IMR-90 (cell line): Measurements from ENCODE around the gene MYOF. TPM values are rescaled to one million over a fixed set of nuclear protein-coding genes. Genes with fewer than 3 reads are reported as not detected.
A peak's percentile ranks its signal among the peaks of the same experiment; 100 is the strongest.

ENCODE experiments used
- ATAC-seq: fragments of 200-7000 bp; cut with Tn5 transposase; 2 replicates; pipeline ENCODE4 v1.9.1; 2020; ENCODE audit warnings: low read depth, mild to moderate bottlenecking, moderate library complexity
- BruUV-seq: library from RNA; stranded (reverse); fragments of 400-500 nt; replicated peaks from 2 replicates; lab custom pipeline; 2021; lab: Mats Ljungman, UMichigan
- CTCF ChIA-PET: fragments of 300-600 bp; formaldehyde crosslinking; extraction: SDS; loops from one replicate; lab custom pipeline; 2021; ENCODE audit warnings: antibody characterized with exemption; lab: Yijun Ruan, JAX
- POLR2A ChIA-PET: fragments of 300-600 bp; sonication (Branson Sonifier 250); formaldehyde crosslinking; loops from one replicate; lab custom pipeline; 2022; ENCODE audit warnings: antibody characterized with exemption; ENCODE audit not compliant: unreplicated experiment; lab: Charles Lee
- DNase-seq: peaks from one replicate; pipeline ENCODE4 v3.0.0; 2013
- H2AFZ ChIP-seq: replicated peaks from 2 replicates; pipeline ENCODE3; 2013; ENCODE audit warnings: low read length, mild to moderate bottlenecking; ENCODE audit not compliant: poor library complexity
- H2AK5ac ChIP-seq: 2 replicates; pipeline ENCODE4 v1.6.1; 2013; ENCODE audit warnings: low read depth, low read length, inconsistent platforms
- H2AK9ac ChIP-seq: replicated peaks from 2 replicates; pipeline ENCODE3; 2013; ENCODE audit warnings: mild to moderate bottlenecking, low read depth, low read length, moderate library complexity; ENCODE audit not compliant: poor library complexity
- H2BK120ac ChIP-seq: 2 replicates; pipeline ENCODE4 v1.6.1; 2013; ENCODE audit warnings: low read depth, low read length, inconsistent platforms
- H2BK15ac ChIP-seq: 3 replicates; pipeline ENCODE4 v1.6.1; 2013; ENCODE audit warnings: low read depth, low read length, inconsistent platforms
- H2BK20ac ChIP-seq: 2 replicates; pipeline ENCODE4 v1.6.1; 2013; ENCODE audit warnings: low read depth, mild to moderate bottlenecking, inconsistent platforms, low read length, moderate library complexity
- H2BK5ac ChIP-seq: 2 replicates; pipeline ENCODE4 v1.6.1; 2013; ENCODE audit warnings: mild to moderate bottlenecking, low read depth, low read length, inconsistent platforms; ENCODE audit not compliant: poor library complexity, severe bottlenecking
- H3K14ac ChIP-seq: replicated peaks from 2 replicates; pipeline ENCODE4 v1.6.1; 2013; ENCODE audit warnings: low read depth, low read length, inconsistent platforms
- H3K18ac ChIP-seq: 2 replicates; pipeline ENCODE4 v1.6.1; 2013; ENCODE audit warnings: low read depth, low read length, control low read depth
- H3K23ac ChIP-seq: 2 replicates; pipeline ENCODE4 v1.6.1; 2013; ENCODE audit warnings: low read depth, low read length, inconsistent platforms
- H3K27ac ChIP-seq: 2 replicates; pipeline ENCODE4 v1.5.1; 2013; ENCODE audit warnings: mild to moderate bottlenecking, control low read depth, low read length; ENCODE audit not compliant: insufficient read depth
- H3K27me3 ChIP-seq: 2 replicates; pipeline ENCODE4 v1.6.1; 2013; ENCODE audit warnings: low read length; ENCODE audit not compliant: control insufficient read depth, insufficient read depth
- H3K36me3 ChIP-seq: 2 replicates; pipeline ENCODE4 v1.6.1; 2013; ENCODE audit warnings: low read length, mixed read lengths; ENCODE audit not compliant: control insufficient read depth, insufficient read depth
- H3K4ac ChIP-seq: 2 replicates; pipeline ENCODE4 v1.6.1; 2013; ENCODE audit warnings: low read depth, low read length, inconsistent platforms
- H3K4me1 ChIP-seq: 2 replicates; pipeline ENCODE4 v1.6.1; 2013; ENCODE audit warnings: low read length, mixed read lengths; ENCODE audit not compliant: control insufficient read depth, insufficient read depth
- H3K4me2 ChIP-seq: 2 replicates; pipeline ENCODE4 v1.6.1; 2013; ENCODE audit warnings: low read depth, mild to moderate bottlenecking, control low read depth, low read length, moderate library complexity
- H3K4me3 ChIP-seq: 2 replicates; pipeline ENCODE4 v1.5.1; 2013; ENCODE audit warnings: low read depth, mild to moderate bottlenecking, control low read depth, low read length, moderate library complexity; ENCODE audit not compliant: insufficient read depth
- H3K56ac ChIP-seq: 2 replicates; pipeline ENCODE4 v1.6.1; 2013; ENCODE audit warnings: low read length, inconsistent platforms; ENCODE audit not compliant: insufficient read depth; ENCODE audit errors: extremely low read depth
- H3K79me1 ChIP-seq, 2 experiments: 2 replicates each; pipeline ENCODE4 v1.6.1; 2013; ENCODE audit warnings: low read length in 2 of 2, inconsistent platforms in 1 of 2, low read depth in 1 of 2
- H3K9ac ChIP-seq: 2 replicates; pipeline ENCODE4 v1.6.1; 2013; ENCODE audit warnings: low read depth, low read length, control low read depth
- H3K9me1 ChIP-seq: 2 replicates; pipeline ENCODE4 v1.6.1; 2013; ENCODE audit warnings: low read length, inconsistent platforms; ENCODE audit not compliant: insufficient read depth
- H3K9me3 ChIP-seq: 2 replicates; pipeline ENCODE4 v1.6.1; 2013; ENCODE audit warnings: low read length; ENCODE audit not compliant: control insufficient read depth, insufficient read depth
- H4K20me1 ChIP-seq: 2 replicates; pipeline ENCODE4 v1.6.1; 2013; ENCODE audit warnings: low read length, inconsistent platforms; ENCODE audit not compliant: insufficient read depth
- H4K5ac ChIP-seq: 2 replicates; pipeline ENCODE4 v1.6.1; 2013; ENCODE audit warnings: mild to moderate bottlenecking, low read depth, low read length, control low read depth
- H4K8ac ChIP-seq, 2 experiments: 2 replicates each; pipeline ENCODE4 v1.6.1; 2013; ENCODE audit warnings: low read depth in 2 of 2, low read length in 2 of 2, control low read depth in 1 of 2, inconsistent platforms in 1 of 2
- H4K91ac ChIP-seq: 2 replicates; pipeline ENCODE4 v1.6.1; 2013; ENCODE audit warnings: low read depth, low read length, inconsistent platforms; ENCODE audit not compliant: insufficient read depth
- CEBPB ChIP-seq: IDR thresholded peaks from 2 replicates; pipeline ENCODE4 v1.6.1; 2012; ENCODE audit warnings: low read depth, low read length, improper control_type of control experiment
- CHD1 ChIP-seq: IDR thresholded peaks from 2 replicates; pipeline ENCODE4 v1.6.1; 2012; ENCODE audit warnings: low read depth, low read length, improper control_type of control experiment
- MAFK ChIP-seq: IDR thresholded peaks from 2 replicates; pipeline ENCODE4 v1.6.1; 2012; ENCODE audit warnings: low read depth, low read length, improper control_type of control experiment
- MAZ ChIP-seq: IDR thresholded peaks from 2 replicates; pipeline ENCODE4 v1.6.1; 2012; ENCODE audit warnings: low read depth, mild to moderate bottlenecking, low read length, improper control_type of control experiment, moderate library complexity, borderline replicate concordance
- NFE2L2 ChIP-seq: fragments of 150-350 bp; IDR thresholded peaks from 2 replicates; pipeline ENCODE4 v1.6.1; 2016; ENCODE audit warnings: low read depth, mild to moderate bottlenecking, low read length
- POLR2A ChIP-seq: IDR thresholded peaks from 2 replicates; pipeline ENCODE4 v1.6.1; 2012; ENCODE audit warnings: mild to moderate bottlenecking, low read depth, low read length
- RFX5 ChIP-seq: IDR thresholded peaks from 2 replicates; pipeline ENCODE4 v1.8.0; 2012; ENCODE audit warnings: low read depth, mild to moderate bottlenecking, low read length, moderate library complexity
- WGBS, 2 experiments: methylation state at CpG; one replicate each; pipeline versions ENCODE4 v1.1.5 to v1.1.7; 2013; ENCODE audit warnings: missing lambda C conversion rate in 2 of 2; ENCODE audit not compliant: insufficient read length in 1 of 2; ENCODE audit errors: extremely low coverage in 2 of 2; 5-methylcytosine and 5-hydroxymethylcytosine counted together
- dilution Hi-C: fragments of 300-500 bp; cut with HindIII; formaldehyde crosslinking; loops from one replicate; pipeline ENCODE4 v1.14.3; 2018; ENCODE audit warnings: low sequenced_read_pairs; ENCODE audit not compliant: unreplicated experiment
- in situ Hi-C: fragments of 300-500 bp; cut with MboI; formaldehyde crosslinking; loops from 3 replicates; pipeline ENCODE4 v1.14.3; 2019; ENCODE audit warnings: low sequenced_read_pairs, inconsistent platforms, mixed read lengths
- intact Hi-C: fragments of 100-400 bp; cut with micrococcal nuclease; formaldehyde crosslinking; loops from 2 replicates; pipeline ENCODE4 v1.10.0; 2022
- polyA plus RNA-seq, 3 experiments: library from polyadenylated mRNA; depleted of rRNA; stranded (reverse); fragments of >200 nt; gene quantifications; 2 replicates each; pipeline ENCODE4 v1.2.3, GENCODE V29; 2012; ENCODE audit warnings: low replicate concordance in 1 of 3
- total RNA-seq: library from RNA; depleted of rRNA; stranded (reverse); fragments of >200 nt; gene quantifications from 2 replicates; pipeline ENCODE4 v1.2.3, GENCODE V29; 2012
- TF ChIP-seq, protein P1 (sequence below): conservative IDR thresholded peaks from 2 replicates; pipeline ENCODE4 v1.5.1; 2012; ENCODE audit warnings: mild to moderate bottlenecking, low read depth, low read length, improper control_type of control experiment
- TF ChIP-seq, protein P2 (sequence below): fragments of 150-350 bp; IDR thresholded peaks from 2 replicates; pipeline ENCODE4 v1.6.1; 2017; ENCODE audit warnings: mild to moderate bottlenecking, antibody characterized with exemption, low read length, low read depth

Gene MYOF
- total and polyA plus RNA-seq, 2 of the 4 experiments (the other 2 are of a cell fraction): 221 to 281 TPM

DNA sequence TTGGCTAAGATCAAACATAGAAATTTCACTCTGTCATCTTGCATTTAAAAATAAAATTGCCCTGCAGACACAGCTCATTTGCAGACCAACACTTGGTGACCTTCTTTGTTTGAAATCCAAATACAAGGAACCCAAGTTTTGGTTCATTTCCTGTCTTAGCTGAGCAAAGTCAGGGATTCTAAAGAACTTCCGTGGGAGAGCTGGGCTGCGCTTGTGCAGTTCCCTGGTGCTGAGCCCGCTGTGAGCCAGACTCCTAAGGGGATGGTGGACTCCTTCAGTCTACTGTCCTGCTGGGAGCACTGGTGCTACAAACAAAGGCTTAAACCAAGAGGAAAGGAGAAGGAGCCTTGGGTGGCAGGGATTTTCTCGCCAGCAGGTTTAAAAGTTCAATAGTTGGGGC, 60.0 kb downstream of the MYOF start:
- peak overlapping the region in 1 of 2 experiments; percentile 26; a peak in 2 of 4 replicates for H4K8ac ChIP-seq

More for the DNA sequence above, 60.0 kb downstream of the MYOF start:
- ChIA-PET POLR2A (no interaction called here), CTCF (no interaction called here)
- 40% methylated on average over 3 of the region's 4 CpGs; no CpG with 5 or more reads in 1 of the 2 experiments for WGBS, 2 experiments
- Histone ChIP-seq H3K9ac (peak overlapping the region; percentile 19; the same call in 1 of the 2 replicates), H2AK5ac (no peak overlapping the region), H3K4ac (peak overlapping the region; percentile 7), H3K27ac (peak overlapping the region; percentile 9; the same call in 1 of the 2 replicates), H3K4me2 (no peak overlapping the region), H4K91ac (no peak overlapping the region), H3K4me1 (peaks cover 10% of the 10 kb centered on the region), H3K9me3 (no peaks in the 10 kb centered on the region), H2AFZ (no peak overlapping the region), H3K27me3 (no peaks in the 10 kb centered on the region), H3K79me1 (peaks cover 51 to 92% of the 10 kb centered on the region in 2 experiments), H3K4me3 (no peak overlapping the region), H3K56ac (no peak overlapping the region), H2BK15ac (no peak overlapping the region), H2AK9ac (peak overlapping the region; percentile 68), H4K20me1 (no peaks in the 10 kb centered on the region; the same call in 1 of the 2 replicates), H3K36me3 (peaks cover 42% of the 10 kb centered on the region), H2BK120ac (no peak overlapping the region), H3K18ac (no peak overlapping the region), H3K23ac (peak overlapping the region; percentile 22; the same call in 1 of the 2 replicates), H4K5ac (peak overlapping the region; percentile 10; the same call in 1 of the 2 replicates), H2BK20ac (no peak overlapping the region), H3K14ac (no peak overlapping the region; the same call in 1 of the 2 replicates), H2BK5ac (peak overlapping the region; percentile 2), H3K9me1 (peaks cover 24% of the 10 kb centered on the region)
- TSS peak; percentile 3 for BruUV-seq
- in situ Hi-C loops: no loop called here
- no peak for TF ChIP-seq CHD1
- no peak for TF ChIP-seq RFX5
- no peak for TF ChIP-seq MAFK
- TF ChIP-seq MAZ: no peak
- TF ChIP-seq, protein P1, sequence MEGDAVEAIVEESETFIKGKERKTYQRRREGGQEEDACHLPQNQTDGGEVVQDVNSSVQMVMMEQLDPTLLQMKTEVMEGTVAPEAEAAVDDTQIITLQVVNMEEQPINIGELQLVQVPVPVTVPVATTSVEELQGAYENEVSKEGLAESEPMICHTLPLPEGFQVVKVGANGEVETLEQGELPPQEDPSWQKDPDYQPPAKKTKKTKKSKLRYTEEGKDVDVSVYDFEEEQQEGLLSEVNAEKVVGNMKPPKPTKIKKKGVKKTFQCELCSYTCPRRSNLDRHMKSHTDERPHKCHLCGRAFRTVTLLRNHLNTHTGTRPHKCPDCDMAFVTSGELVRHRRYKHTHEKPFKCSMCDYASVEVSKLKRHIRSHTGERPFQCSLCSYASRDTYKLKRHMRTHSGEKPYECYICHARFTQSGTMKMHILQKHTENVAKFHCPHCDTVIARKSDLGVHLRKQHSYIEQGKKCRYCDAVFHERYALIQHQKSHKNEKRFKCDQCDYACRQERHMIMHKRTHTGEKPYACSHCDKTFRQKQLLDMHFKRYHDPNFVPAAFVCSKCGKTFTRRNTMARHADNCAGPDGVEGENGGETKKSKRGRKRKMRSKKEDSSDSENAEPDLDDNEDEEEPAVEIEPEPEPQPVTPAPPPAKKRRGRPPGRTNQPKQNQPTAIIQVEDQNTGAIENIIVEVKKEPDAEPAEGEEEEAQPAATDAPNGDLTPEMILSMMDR: no peak
- TF ChIP-seq, protein P2, sequence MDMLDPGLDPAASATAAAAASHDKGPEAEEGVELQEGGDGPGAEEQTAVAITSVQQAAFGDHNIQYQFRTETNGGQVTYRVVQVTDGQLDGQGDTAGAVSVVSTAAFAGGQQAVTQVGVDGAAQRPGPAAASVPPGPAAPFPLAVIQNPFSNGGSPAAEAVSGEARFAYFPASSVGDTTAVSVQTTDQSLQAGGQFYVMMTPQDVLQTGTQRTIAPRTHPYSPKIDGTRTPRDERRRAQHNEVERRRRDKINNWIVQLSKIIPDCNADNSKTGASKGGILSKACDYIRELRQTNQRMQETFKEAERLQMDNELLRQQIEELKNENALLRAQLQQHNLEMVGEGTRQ: no peak
- no peak for TF ChIP-seq POLR2A
- no peak for TF ChIP-seq CEBPB
- no peak for TF ChIP-seq NFE2L2
- intact Hi-C loops: no loop called here
- peak; percentile 39 for DNase-seq
- dilution Hi-C loops: no loop called here
- ATAC-seq: peak; percentile 36
